Small intestine (tissue), 7 donors: ENCODE measurements around the gene TOX3. TPM values are rescaled to one million over a fixed set of nuclear protein-coding genes. Genes with fewer than 3 reads are reported as not detected.

Experiments
- DNase-seq, 2 donors: peaks; one replicate each; pipeline versions ENCODE4 v3.0.0 to v3.0.0-alpha.2; 2013
- FAIRE-seq: peaks from 2 replicates; lab custom pipeline; 2012; peaks lifted over from hg19 to GRCh38; lab: Jason Lieb, UNC
- H3K27ac ChIP-seq, 3 donors: one replicate each; pipeline ENCODE4 v1.5.1; 2013; ENCODE audit warnings: low read length in 2 of 3, mild to moderate bottlenecking in 2 of 3, control low read depth in 1 of 3, inconsistent platforms in 1 of 3, low read depth in 1 of 3, moderate library complexity in 1 of 3
- H3K27me3 ChIP-seq, 3 donors: one replicate each; pipeline ENCODE4 v1.6.1; 2013; ENCODE audit warnings: low read length in 3 of 3, inconsistent platforms in 1 of 3; ENCODE audit not compliant: control insufficient read depth in 3 of 3, insufficient read depth in 3 of 3
- H3K36me3 ChIP-seq, 3 donors: one replicate each; pipeline ENCODE4 v1.6.1; 2013; ENCODE audit warnings: low read length in 3 of 3, inconsistent platforms in 1 of 3, low read depth in 1 of 3, mild to moderate bottlenecking in 1 of 3, moderate library complexity in 1 of 3; ENCODE audit not compliant: control insufficient read depth in 3 of 3, insufficient read depth in 2 of 3
- H3K4me1 ChIP-seq, 3 donors: one replicate each; pipeline ENCODE4 v1.6.1; 2013; ENCODE audit warnings: low read length in 2 of 3, inconsistent platforms in 1 of 3, low read depth in 1 of 3, mild to moderate bottlenecking in 1 of 3, moderate library complexity in 1 of 3; ENCODE audit not compliant: control insufficient read depth in 3 of 3, insufficient read depth in 2 of 3
- H3K4me3 ChIP-seq, 3 donors: one replicate each; pipeline ENCODE4 v1.5.1; 2013; ENCODE audit warnings: low read length in 3 of 3, control low read depth in 1 of 3, inconsistent platforms in 1 of 3, low read depth in 1 of 3, mild to moderate bottlenecking in 1 of 3, moderate library complexity in 1 of 3
- H3K9me3 ChIP-seq, 2 donors: one replicate each; pipeline ENCODE4 v1.6.1; 2013; ENCODE audit warnings: low read depth in 1 of 2, low read length in 1 of 2; ENCODE audit not compliant: control insufficient read depth in 2 of 2, insufficient read depth in 1 of 2
- WGBS, 3 donors: extraction: QIAGEN DNeasy Blood & Tissue Kit; methylation state at CpG; one replicate each; pipeline ENCODE4 v1.1.7; 2013; 5-methylcytosine and 5-hydroxymethylcytosine counted together
- polyA plus RNA-seq, 4 donors: library from polyadenylated mRNA; stranded (reverse) in 3 of 4; unstranded in 1 of 4; fragments of 200-250 nt in 3 of 4; fragments of 120-200 nt in 1 of 4; gene quantifications; one replicate each; pipeline versions ENCODE4 v1.2.1 to v1.2.3, GENCODE V29; 2013
- donor health status: healthy with polysubstance abuse.
- donor health status: control.
- donor health status: control.
- donor health status: Bipolar disorder and iron deficiency.
- donor health status: healthy.

Gene TOX3
- polyA plus RNA-seq, 4 donors: 8.9 to 13.1 (median 9.7) TPM

DNA sequence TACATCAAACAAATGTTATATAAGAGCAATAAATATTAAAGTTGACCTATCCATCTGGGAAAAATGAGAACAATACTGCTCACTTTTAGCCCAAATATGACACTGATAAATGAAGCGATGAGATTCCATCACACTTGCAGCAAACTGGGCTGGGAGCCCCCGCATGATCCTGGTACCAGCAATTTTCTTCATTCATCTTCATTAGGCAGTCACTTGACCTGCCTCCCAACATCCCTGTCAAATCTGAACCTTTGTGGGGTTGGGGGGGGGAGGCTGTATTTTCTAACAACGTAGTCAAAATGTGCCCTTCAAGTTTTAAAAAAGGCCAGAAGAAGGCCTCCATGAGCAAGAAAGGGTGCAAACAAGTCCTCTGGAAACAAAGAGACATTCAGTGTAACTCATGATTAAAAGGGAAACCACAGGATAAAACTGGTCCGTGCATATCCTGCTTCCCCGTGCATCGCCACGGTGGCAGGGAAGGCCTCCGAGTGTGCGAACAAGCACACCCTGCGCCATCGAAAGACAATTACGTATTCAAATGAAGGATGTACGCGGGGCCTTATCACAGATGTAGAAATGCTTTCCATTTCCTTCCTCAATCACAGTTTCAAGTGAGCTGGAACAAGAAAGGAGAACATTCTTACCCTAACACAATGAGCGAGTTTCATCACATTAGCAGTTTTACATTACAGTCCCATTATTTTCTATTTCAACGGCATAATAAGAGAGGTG, 48.4 kb downstream of the TOX3 start:
- Histone ChIP-seq H3K4me3 (no peak overlapping the region), H3K4me1 (peaks cover 0 to 22% (median 3%) of the 10 kb centered on the region in 3 donors), H3K36me3 (peaks cover 0 to 2% (median 0%) of the 10 kb centered on the region in 3 donors), H3K27ac (no peak overlapping the region), H3K27me3 (no peaks in the 10 kb centered on the region), H3K9me3 (no peaks in the 10 kb centered on the region)
- WGBS, 3 donors: 65 to 81% (median 71%) methylated on average over 16 of the region's 16 CpGs
- no peak for FAIRE-seq
- no peak for DNase-seq

DNA sequence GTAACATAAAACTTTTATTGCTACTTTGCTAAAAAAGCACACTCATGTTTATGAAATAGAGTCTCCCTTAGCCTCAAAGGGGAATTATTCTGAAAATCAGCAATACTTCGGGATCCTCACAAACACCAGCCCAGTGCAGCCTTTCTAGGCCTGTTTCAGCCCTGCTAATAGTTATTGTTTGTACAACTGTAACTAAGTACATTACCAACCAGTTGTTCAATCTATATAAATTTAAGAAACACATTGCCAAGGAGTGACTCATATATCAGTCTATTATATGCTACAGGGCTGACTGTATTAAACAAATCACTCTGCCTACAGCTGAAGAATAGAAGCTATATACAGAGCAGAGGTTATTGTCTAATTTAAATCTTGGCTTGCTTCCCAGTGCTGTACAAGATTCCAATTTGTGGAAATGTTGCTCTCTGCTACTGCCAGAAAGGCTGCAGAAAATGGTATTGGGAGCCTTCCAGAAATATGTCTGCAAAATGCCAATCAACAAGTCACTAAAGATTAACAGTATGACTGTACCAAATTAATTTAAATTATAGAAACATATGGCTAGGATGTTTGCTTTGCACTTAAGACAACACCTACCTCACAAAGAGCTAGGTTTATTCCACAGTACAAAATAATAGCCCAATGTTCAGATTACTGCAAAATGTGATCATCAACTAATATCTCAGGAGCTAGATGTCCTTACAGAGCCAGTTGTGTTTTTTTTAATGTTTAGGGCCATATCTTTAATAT, 49.7 kb downstream of the TOX3 start:
- peaks cover 0 to 27% (median 3%) of the 10 kb centered on the region in 3 donors for H3K4me1 ChIP-seq
- H3K36me3 ChIP-seq: peaks cover 0 to 2% (median 0%) of the 10 kb centered on the region in 3 donors
- FAIRE-seq (peak; percentile 39), DNase-seq (peak; percentile 44 to 81)
- no peak overlapping the region for H3K4me3 ChIP-seq
- no peak overlapping the region for H3K27ac ChIP-seq
- WGBS, 3 donors: 3 to 49% (median 33%) methylated on average over 1 of the region's 1 CpG
- H3K9me3 ChIP-seq: no peaks in the 10 kb centered on the region
- no peaks in the 10 kb centered on the region for H3K27me3 ChIP-seq

GRCh38 chr16:52496051-52496876, 50.7 kb downstream of the TOX3 start:
- no peak overlapping the region for H3K27ac ChIP-seq
- H3K36me3 ChIP-seq: peaks cover 0 to 2% (median 0%) of the 10 kb centered on the region in 3 donors
- no peaks in the 10 kb centered on the region for H3K9me3 ChIP-seq
- H3K4me3 ChIP-seq: no peak overlapping the region
- FAIRE-seq (peak; percentile 33), DNase-seq (peak; percentile 46 to 53)
- H3K4me1 ChIP-seq: peaks cover 0 to 27% (median 3%) of the 10 kb centered on the region in 3 donors
- no peaks in the 10 kb centered on the region for H3K27me3 ChIP-seq
- 20 to 54% (median 41%) methylated on average over 6 of the region's 6 CpGs for WGBS, 3 donors

DNA sequence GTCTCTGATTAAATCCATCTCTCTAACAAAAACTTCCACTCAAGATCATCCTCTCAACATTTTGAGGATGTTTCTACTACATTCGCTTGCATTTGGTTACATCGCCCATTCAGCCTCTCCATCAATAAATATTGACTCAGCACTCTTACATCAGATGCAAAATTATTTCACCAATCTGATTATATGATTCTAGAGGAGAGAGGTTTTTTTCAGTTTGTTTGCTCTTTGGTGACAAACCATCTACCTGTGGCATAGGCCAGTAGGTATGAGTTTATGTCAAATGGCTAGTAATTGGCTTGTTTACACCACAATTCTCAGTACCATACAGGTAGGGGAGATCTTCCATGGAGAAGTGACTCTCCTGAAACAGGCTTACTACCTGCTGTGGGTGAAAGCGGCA, 52.3 kb downstream of the TOX3 start:
- Histone ChIP-seq H3K36me3 (peaks cover 0 to 2% (median 0%) of the 10 kb centered on the region in 3 donors), H3K9me3 (no peaks in the 10 kb centered on the region), H3K27me3 (no peaks in the 10 kb centered on the region), H3K27ac (no peak overlapping the region), H3K4me3 (no peak overlapping the region), H3K4me1 (peaks cover 0 to 27% (median 3%) of the 10 kb centered on the region in 3 donors)
- DNase-seq (no peak), FAIRE-seq (no peak)
- 89 to 93% (median 93%) methylated on average over 3 of the region's 3 CpGs for WGBS, 3 donors

GRCh38 chr16:52494145-52494544, 52.8 kb downstream of the TOX3 start:
- Histone ChIP-seq H3K4me1 (peaks cover 0 to 27% (median 3%) of the 10 kb centered on the region in 3 donors), H3K27ac (peak overlapping the region in 1 of 3 donors; percentile 8), H3K4me3 (no peak overlapping the region), H3K9me3 (no peaks in the 10 kb centered on the region), H3K36me3 (peaks cover 0 to 2% (median 0%) of the 10 kb centered on the region in 3 donors), H3K27me3 (no peaks in the 10 kb centered on the region)
- 86 to 89% (median 88%) methylated on average over 4 of the region's 4 CpGs for WGBS, 3 donors
- FAIRE-seq (no peak), DNase-seq (no peak)

- Histone ChIP-seq H3K9me3 (no peaks in the 10 kb centered on the region), H3K27me3 (no peaks in the 10 kb centered on the region), H3K27ac (peak overlapping the region; percentile 3 to 78 (median 32)), H3K4me3 (no peak overlapping the region), H3K4me1 (peaks cover 3 to 34% (median 9%) of the 10 kb centered on the region in 3 donors), H3K36me3 (no peaks in the 10 kb centered on the region)
- FAIRE-seq: no peak
- peak; percentile 69 to 82 for DNase-seq
- 17 to 57% (median 38%) methylated on average over 5 of the region's 5 CpGs for WGBS, 3 donors
Measured at GRCh38 chr16:52492789-52493357, 54.1 kb downstream of the TOX3 start.

DNA sequence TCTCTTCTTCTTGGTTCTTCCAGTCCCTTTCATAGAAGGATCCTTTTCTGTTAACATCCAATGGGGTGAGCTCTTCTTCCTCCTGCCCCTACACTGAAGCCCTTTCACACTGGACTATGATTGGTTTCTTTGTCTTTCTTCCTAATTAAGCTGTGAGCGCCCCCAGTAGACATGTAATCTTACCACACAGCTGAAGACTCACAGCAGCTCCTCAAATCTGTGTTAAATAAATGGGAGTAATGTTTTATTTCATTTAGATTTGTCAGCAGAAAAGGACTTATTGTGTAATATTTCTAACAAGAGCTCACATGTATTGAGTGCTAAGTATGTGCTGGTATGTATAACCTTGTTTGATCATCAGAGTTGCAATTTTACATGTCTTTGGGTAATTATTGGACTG, 55.7 kb downstream of the TOX3 start:
- Histone ChIP-seq H3K9me3 (no peaks in the 10 kb centered on the region), H3K4me3 (no peak overlapping the region), H3K4me1 (peaks cover 4 to 27% (median 9%) of the 10 kb centered on the region in 3 donors), H3K27me3 (no peaks in the 10 kb centered on the region), H3K27ac (no peak overlapping the region), H3K36me3 (no peaks in the 10 kb centered on the region)
- DNase-seq: no peak
- 38 to 61% (median 57%) methylated on average over 1 of the region's 1 CpG for WGBS, 3 donors
- FAIRE-seq: no peak
